ENCODE data around the gene RXRA.

DNA sequence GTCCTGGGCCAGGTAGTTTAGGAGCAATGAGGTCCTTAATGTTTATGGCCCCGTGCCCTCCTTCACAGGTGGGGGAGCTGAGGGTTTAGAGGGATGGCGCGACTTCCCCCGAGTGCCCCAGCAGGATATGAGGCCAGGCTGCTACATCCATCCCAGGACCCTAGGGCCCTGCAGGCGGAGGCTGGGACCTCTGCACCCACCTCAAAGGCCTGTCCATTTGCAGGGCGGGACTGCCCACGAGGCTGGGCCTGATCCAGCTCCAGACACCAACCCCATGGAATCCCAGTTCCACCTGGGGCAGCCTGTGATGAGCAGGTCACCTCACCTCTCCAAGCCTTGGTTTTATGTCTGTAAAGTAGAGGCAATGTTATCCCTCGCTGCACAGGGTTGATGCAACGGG lies 142.1 kb downstream of the RXRA start:
- TF ChIP-seq, protein P1, sequence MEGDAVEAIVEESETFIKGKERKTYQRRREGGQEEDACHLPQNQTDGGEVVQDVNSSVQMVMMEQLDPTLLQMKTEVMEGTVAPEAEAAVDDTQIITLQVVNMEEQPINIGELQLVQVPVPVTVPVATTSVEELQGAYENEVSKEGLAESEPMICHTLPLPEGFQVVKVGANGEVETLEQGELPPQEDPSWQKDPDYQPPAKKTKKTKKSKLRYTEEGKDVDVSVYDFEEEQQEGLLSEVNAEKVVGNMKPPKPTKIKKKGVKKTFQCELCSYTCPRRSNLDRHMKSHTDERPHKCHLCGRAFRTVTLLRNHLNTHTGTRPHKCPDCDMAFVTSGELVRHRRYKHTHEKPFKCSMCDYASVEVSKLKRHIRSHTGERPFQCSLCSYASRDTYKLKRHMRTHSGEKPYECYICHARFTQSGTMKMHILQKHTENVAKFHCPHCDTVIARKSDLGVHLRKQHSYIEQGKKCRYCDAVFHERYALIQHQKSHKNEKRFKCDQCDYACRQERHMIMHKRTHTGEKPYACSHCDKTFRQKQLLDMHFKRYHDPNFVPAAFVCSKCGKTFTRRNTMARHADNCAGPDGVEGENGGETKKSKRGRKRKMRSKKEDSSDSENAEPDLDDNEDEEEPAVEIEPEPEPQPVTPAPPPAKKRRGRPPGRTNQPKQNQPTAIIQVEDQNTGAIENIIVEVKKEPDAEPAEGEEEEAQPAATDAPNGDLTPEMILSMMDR (IDR thresholded peaks at IDR 0.05; ENCODE audit: insufficient read depth, low read depth, low read length): no peak
- no peak for TF ChIP-seq EZH2 (IDR thresholded peaks at IDR 0.05; ENCODE audit: insufficient read depth, low read length)

Measured in astrocyte (in vitro differentiated cells and primary cell).